Nephron (organoid): Measurements from ENCODE around the gene CTNNA3.

Source experiments
- H3K27ac Mint-ChIP-seq, 3 experiments: 2 replicates each; pipeline ENCODE4 v1.8.0; 2020; ENCODE audit warnings: mixed read lengths in 3 of 3, mild to moderate bottlenecking in 2 of 3, moderate library complexity in 1 of 3
- H3K27me3 Mint-ChIP-seq: 2 replicates; pipeline ENCODE4 v1.8.0; 2021; ENCODE audit warnings: low read depth, mild to moderate bottlenecking, moderate library complexity, mixed read lengths
- H3K36me3 Mint-ChIP-seq: 2 replicates; pipeline ENCODE4 v1.8.0; 2020; ENCODE audit warnings: low read depth, mixed read lengths
- H3K4me1 Mint-ChIP-seq: 2 replicates; pipeline ENCODE4 v1.8.0; 2020; ENCODE audit warnings: mixed read lengths
- H3K4me3 Mint-ChIP-seq, 3 experiments: 2 replicates each; pipeline ENCODE4 v1.8.0; 2020; ENCODE audit warnings: mild to moderate bottlenecking in 3 of 3, mixed read lengths in 3 of 3, moderate library complexity in 2 of 3
- H3K9me3 Mint-ChIP-seq: 2 replicates; pipeline ENCODE4 v1.8.0; 2020; ENCODE audit warnings: mixed read lengths
- TF ChIP-seq, protein P1 (sequence below), 3 experiments: fragments of 200-600 bp; sonication (generic); IDR thresholded peaks; one replicate each; pipeline ENCODE4 v1.5.0; 2021; ENCODE audit warnings: antibody characterized with exemption in 3 of 3; ENCODE audit not compliant: unreplicated experiment in 3 of 3

The CTNNA3 gene

DNA sequence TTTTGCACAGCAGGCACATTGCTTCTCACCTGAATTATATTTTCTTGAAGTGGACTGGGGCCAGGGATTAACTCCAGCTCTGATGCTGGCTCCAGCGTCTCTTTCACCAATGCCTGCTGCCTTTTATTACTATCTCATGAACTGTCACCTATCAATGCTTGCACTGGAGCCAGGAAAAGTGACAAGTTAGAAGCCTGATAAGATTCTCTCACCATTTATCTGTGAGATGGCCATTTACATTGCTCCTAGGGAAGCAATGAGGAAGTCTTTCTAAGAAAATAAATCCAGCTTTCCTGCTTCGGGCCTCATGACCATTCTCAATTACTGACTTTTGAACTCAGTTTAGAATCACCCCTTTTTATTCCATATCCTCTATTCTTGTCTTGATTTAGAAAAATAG lies 818.6 kb downstream of the CTNNA3 start:
- Mint-ChIP-seq H3K4me3 (no peak overlapping the region), H3K4me1 (no peaks in the 10 kb centered on the region), H3K27me3 (no peaks in the 10 kb centered on the region)

DNA sequence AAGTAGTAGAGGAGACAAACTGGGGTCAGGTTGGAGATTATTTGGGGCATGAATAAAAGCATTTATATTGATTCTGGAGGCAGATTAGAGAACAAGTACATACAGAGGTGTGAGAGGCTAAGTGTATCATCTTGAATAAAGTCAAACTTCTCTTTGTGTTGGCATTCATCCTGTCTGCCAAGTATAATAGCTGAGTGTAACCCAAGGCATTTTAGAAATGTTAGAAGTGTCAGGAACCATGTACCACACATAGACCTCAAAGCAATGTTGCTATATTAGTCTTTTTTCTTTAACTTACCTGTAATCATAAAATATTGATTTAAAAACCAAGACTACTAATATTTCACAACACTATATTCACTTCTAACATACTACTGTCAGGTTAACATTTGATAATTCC lies 826.4 kb downstream of the CTNNA3 start:
- Mint-ChIP-seq H3K9me3 (no peaks in the 10 kb centered on the region), H3K4me3 (no peak overlapping the region), H3K36me3 (no peaks in the 10 kb centered on the region), H3K27ac (no peak overlapping the region), H3K27me3 (no peaks in the 10 kb centered on the region), H3K4me1 (no peaks in the 10 kb centered on the region)
- TF ChIP-seq, protein P1, sequence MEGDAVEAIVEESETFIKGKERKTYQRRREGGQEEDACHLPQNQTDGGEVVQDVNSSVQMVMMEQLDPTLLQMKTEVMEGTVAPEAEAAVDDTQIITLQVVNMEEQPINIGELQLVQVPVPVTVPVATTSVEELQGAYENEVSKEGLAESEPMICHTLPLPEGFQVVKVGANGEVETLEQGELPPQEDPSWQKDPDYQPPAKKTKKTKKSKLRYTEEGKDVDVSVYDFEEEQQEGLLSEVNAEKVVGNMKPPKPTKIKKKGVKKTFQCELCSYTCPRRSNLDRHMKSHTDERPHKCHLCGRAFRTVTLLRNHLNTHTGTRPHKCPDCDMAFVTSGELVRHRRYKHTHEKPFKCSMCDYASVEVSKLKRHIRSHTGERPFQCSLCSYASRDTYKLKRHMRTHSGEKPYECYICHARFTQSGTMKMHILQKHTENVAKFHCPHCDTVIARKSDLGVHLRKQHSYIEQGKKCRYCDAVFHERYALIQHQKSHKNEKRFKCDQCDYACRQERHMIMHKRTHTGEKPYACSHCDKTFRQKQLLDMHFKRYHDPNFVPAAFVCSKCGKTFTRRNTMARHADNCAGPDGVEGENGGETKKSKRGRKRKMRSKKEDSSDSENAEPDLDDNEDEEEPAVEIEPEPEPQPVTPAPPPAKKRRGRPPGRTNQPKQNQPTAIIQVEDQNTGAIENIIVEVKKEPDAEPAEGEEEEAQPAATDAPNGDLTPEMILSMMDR (IDR thresholded peaks at IDR 0.05; ENCODE audit: unreplicated experiment in 3 of 3), result no peak

More for the DNA sequence above, 818.6 kb downstream of the CTNNA3 start:
- Mint-ChIP-seq H3K9me3 (no peaks in the 10 kb centered on the region), H3K36me3 (no peaks in the 10 kb centered on the region), H3K27ac (no peak overlapping the region)
- TF ChIP-seq, protein P1 (IDR thresholded peaks at IDR 0.05; ENCODE audit: unreplicated experiment in 3 of 3), result no peak

DNA sequence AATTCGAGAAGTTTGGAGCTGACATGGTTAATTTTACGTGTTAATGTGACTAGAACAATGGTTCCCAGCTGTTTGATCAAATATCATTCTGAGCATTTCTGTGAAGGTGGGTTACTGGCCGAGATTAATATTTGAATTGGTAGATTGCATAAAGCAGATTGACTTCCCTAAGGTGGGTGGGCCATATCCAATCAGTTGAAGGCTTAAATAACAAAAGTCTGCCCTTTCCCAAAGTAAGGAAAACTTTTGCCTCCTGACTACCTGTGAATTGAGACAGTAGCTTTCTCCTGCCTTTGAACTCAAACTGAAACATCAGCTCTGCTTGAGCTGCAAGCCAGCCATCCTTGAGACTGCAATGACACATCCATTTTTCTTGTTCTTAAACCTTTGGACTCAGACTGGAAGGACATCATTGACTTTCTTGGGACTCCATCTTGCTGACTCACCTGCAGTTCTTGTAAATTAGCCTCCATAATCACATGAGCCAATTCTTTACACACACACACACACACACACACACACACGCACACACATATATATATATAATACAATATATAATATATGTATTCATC lies 833.2 kb downstream of the CTNNA3 start:
- Mint-ChIP-seq H3K36me3 (no peaks in the 10 kb centered on the region), H3K27me3 (no peaks in the 10 kb centered on the region), H3K4me3 (no peak overlapping the region), H3K27ac (no peak overlapping the region), H3K4me1 (no peaks in the 10 kb centered on the region), H3K9me3 (peaks cover 10% of the 10 kb centered on the region)
- TF ChIP-seq, protein P1 (IDR thresholded peaks at IDR 0.05; ENCODE audit: unreplicated experiment in 3 of 3), result no peak

DNA sequence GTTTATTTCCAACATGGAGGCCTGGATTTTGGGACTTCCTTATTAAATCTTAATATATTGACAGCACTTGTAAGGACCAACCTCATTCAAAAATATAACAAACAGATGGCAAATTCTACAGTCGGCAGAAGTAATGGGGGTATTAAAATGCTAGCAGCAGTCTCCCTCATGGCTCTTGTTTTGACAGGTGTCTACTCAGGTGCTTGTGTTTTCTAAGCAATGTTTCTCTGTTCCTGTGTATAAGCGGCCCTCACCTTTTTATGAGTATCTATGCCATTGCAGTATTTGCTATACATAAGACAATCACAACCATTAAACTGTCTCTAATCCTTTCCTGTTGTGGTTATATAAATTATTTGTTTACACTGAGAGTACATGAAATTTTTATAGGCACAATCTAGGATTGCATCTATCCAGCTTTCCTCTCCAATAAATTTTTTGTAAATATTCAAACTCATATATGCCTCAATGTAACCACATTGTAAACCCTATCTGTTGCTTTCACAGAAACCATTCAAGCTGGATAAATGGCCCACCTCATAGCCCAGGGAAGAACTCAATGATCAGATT lies 835.5 kb downstream of the CTNNA3 start:
- H3K4me3 Mint-ChIP-seq, result no peak overlapping the region
- H3K27me3 Mint-ChIP-seq, result no peaks in the 10 kb centered on the region

DNA sequence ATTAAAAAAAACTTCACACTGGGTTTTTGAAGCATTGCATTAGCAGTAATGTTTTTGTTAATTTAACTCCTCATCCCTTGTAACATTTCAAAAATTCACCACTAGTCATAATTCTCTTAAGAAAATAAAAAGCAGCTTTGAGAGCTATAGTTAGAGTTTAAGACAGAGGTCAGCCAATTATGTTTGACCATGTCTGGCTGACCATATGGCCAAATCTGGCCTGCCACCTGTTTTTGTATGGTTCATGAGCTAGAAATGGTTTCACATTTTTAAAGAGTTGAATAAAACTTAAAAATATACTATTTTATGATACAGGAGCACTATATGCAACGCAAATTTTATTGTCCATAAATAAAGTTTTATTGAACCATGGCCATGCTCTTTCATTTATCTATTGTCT lies 843.2 kb downstream of the CTNNA3 start:
- Mint-ChIP-seq H3K27me3 (no peaks in the 10 kb centered on the region), H3K4me3 (no peak overlapping the region), H3K9me3 (peaks cover 4% of the 10 kb centered on the region), H3K27ac (no peak overlapping the region), H3K36me3 (no peaks in the 10 kb centered on the region), H3K4me1 (no peaks in the 10 kb centered on the region)
- TF ChIP-seq, protein P1 (IDR thresholded peaks at IDR 0.05; ENCODE audit: unreplicated experiment in 3 of 3), result no peak

More for the DNA sequence above, 835.5 kb downstream of the CTNNA3 start:
- H3K36me3 Mint-ChIP-seq, result no peaks in the 10 kb centered on the region
- no peaks in the 10 kb centered on the region for H3K4me1 Mint-ChIP-seq
- no peak overlapping the region for H3K27ac Mint-ChIP-seq
- TF ChIP-seq, protein P1 (IDR thresholded peaks at IDR 0.05; ENCODE audit: unreplicated experiment in 3 of 3), result no peak
- peaks cover 13% of the 10 kb centered on the region for H3K9me3 Mint-ChIP-seq

DNA sequence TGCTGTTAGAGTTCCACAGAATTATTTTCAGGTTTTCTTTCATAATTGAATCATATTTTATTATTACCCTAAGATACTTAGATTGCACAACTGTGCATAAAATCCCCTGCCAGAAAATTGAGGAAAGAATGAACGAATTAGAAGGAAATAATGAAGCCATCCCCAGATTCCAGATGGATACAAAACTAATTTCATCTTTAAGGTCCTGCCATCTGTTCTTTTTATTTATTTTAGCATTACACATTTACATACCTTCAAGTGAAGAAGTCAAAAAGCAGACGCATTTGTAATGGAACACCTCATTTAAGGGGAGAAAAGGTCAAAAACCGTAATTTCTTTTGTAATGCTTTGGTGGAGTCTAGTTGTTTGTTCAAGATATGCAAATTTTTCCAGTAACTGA lies 847.1 kb downstream of the CTNNA3 start:
- Mint-ChIP-seq H3K27me3 (no peaks in the 10 kb centered on the region), H3K9me3 (no peaks in the 10 kb centered on the region), H3K4me1 (no peaks in the 10 kb centered on the region), H3K36me3 (no peaks in the 10 kb centered on the region), H3K4me3 (no peak overlapping the region), H3K27ac (no peak overlapping the region)
- TF ChIP-seq, protein P1 (IDR thresholded peaks at IDR 0.05; ENCODE audit: unreplicated experiment in 3 of 3), result no peak
